HepG2 (cell line): ENCODE data around the gene DUS1L. TPM values are rescaled to one million over a fixed set of nuclear protein-coding genes. Genes with fewer than 3 reads are reported as not detected.
A peak's percentile ranks its signal among the peaks of the same experiment; 100 is the strongest.

Source experiments
- ATAC-seq: fragments of 200-7000 bp; cut with Tn5 transposase; 3 replicates; pipeline ENCODE4 v1.9.1; 2020; ENCODE audit warnings: mild to moderate bottlenecking, moderate library complexity
- BruUV-seq: library from RNA; stranded (reverse); fragments of 400-500 nt; replicated peaks from 2 replicates; lab custom pipeline; 2021; lab: Mats Ljungman, UMichigan
- CTCF ChIA-PET: fragments of 300-600 bp; formaldehyde crosslinking; extraction: SDS; loops from one replicate; lab custom pipeline; 2021; ENCODE audit warnings: low total read pairs, inconsistent platforms, low intra/inter-chr PET ratio; lab: Yijun Ruan, JAX
- POLR2A ChIA-PET: fragments of 350-600 bp; sonication (Branson Sonifier 250); formaldehyde crosslinking; loops from one replicate; lab custom pipeline; 2020; ENCODE audit warnings: antibody characterized with exemption, inconsistent platforms; lab: Yijun Ruan, JAX
- DNase-seq: peaks from one replicate; pipeline ENCODE4 v3.0.0-alpha.2; 2015; ENCODE audit warnings: low spot score
- FAIRE-seq: peaks from 3 replicates; lab custom pipeline; 2011; peaks lifted over from hg19 to GRCh38; lab: Jason Lieb, UNC
- H2AFZ ChIP-seq: one replicate; pipeline ENCODE4 v1.6.1; 2011; ENCODE audit warnings: low read length, inconsistent platforms
- H3K27ac ChIP-seq: fragments of 300-600 bp; 3 replicates; pipeline ENCODE4 v1.8.0; 2011; ENCODE audit warnings: mixed run types, mild to moderate bottlenecking, mixed read lengths, low read length, inconsistent platforms; ENCODE audit not compliant: insufficient read depth; ENCODE audit errors: extremely low read length
- H3K27me3 ChIP-seq, 2 experiments: fragments of 200-600 bp in 1 of 2; 2 replicates in 1 of 2; 3 replicates in 1 of 2; pipeline versions ENCODE4 v1.6.0 to v1.8.0; 2011; ENCODE audit warnings: low read length in 2 of 2, mild to moderate bottlenecking in 2 of 2, moderate library complexity in 2 of 2, inconsistent platforms in 1 of 2; ENCODE audit not compliant: insufficient read depth in 2 of 2, control insufficient read depth in 1 of 2
- H3K36me3 ChIP-seq, 2 experiments: fragments of 200-600 bp in 1 of 2; replicated peaks in 1 of 2; 2 replicates in 1 of 2; 3 replicates in 1 of 2; pipeline versions ENCODE4 v1.5.1 to v1.8.0; 2011; ENCODE audit warnings: low read length in 2 of 2, inconsistent platforms in 1 of 2; ENCODE audit not compliant: insufficient read depth in 2 of 2, control insufficient read depth in 1 of 2
- H3K4me1 ChIP-seq: 2 replicates; pipeline ENCODE4 v1.5.1; 2012; ENCODE audit warnings: low read length, inconsistent platforms; ENCODE audit not compliant: insufficient read depth
- H3K4me2 ChIP-seq: 2 replicates; pipeline ENCODE4 v1.6.0; 2011; ENCODE audit warnings: low read depth, low read length, inconsistent platforms
- H3K4me3 ChIP-seq, 3 experiments: fragments of 200-600 bp in 1 of 3; sonication (generic), shearing (Covaris generic) in 1 of 3; replicated peaks in 1 of 3; 2 replicates each; pipeline ENCODE4 v1.5.1; 2011 to 2016; ENCODE audit warnings: low read length in 3 of 3, inconsistent platforms in 2 of 3, low read depth in 2 of 3, mild to moderate bottlenecking in 2 of 3, control low read depth in 1 of 3, mixed read lengths in 1 of 3; ENCODE audit not compliant: insufficient read depth in 1 of 3
- H3K79me2 ChIP-seq: one replicate; pipeline ENCODE4 v1.6.1; 2011; ENCODE audit warnings: low read length, inconsistent platforms; ENCODE audit not compliant: insufficient read depth
- H3K9ac ChIP-seq: 2 replicates; pipeline ENCODE4 v1.6.0; 2011; ENCODE audit warnings: mild to moderate bottlenecking, low read depth, low read length, inconsistent platforms; ENCODE audit not compliant: insufficient read depth
- H3K9me3 ChIP-seq: 2 replicates; pipeline ENCODE4 v1.5.1; 2012; ENCODE audit warnings: mild to moderate bottlenecking, low read length
- H4K20me1 ChIP-seq: 2 replicates; pipeline ENCODE4 v1.6.0; 2011; ENCODE audit warnings: inconsistent platforms, mild to moderate bottlenecking, low read length, moderate library complexity; ENCODE audit not compliant: insufficient read depth
- ATF6 ChIP-seq: sonication (generic); formaldehyde crosslinking; conservative IDR thresholded peaks from 2 replicates; pipeline ENCODE4 v1.4.0; 2020; ENCODE audit warnings: missing genetic modification reagents
- BCL6 ChIP-seq: IDR thresholded peaks from 2 replicates; pipeline ENCODE4 v1.6.1; 2016; ENCODE audit warnings: missing genetic modification reagents, missing compliant biosample characterization
- HNRNPL ChIP-seq: fragments of 200-400 bp; formaldehyde crosslinking; IDR thresholded peaks from 2 replicates; pipeline ENCODE4 v1.6.1; 2017; ENCODE audit warnings: mild to moderate bottlenecking, low read depth, low read length
- POLR2A ChIP-seq, 2 experiments: IDR thresholded peaks; 2 replicates each; pipeline ENCODE4 v1.6.1; 2011; ENCODE audit warnings: low read depth in 2 of 2, low read length in 2 of 2, mild to moderate bottlenecking in 1 of 2, moderate library complexity in 1 of 2; ENCODE audit not compliant: insufficient read depth in 1 of 2
- SRSF4 ChIP-seq: fragments of 200-400 bp; formaldehyde crosslinking; IDR thresholded peaks from one replicate; pipeline ENCODE4 v1.6.1; 2018; ENCODE audit warnings: mild to moderate bottlenecking, low read depth, low read length, moderate library complexity; ENCODE audit not compliant: poor library complexity, severe bottlenecking
- ZNF30 ChIP-seq: sonication (generic); formaldehyde crosslinking; IDR thresholded peaks from 2 replicates; pipeline ENCODE4 v1.5.0; 2020; ENCODE audit warnings: mild to moderate bottlenecking, missing genetic modification reagents
- ZNF768 ChIP-seq: sonication (generic); formaldehyde crosslinking; IDR thresholded peaks from 2 replicates; pipeline ENCODE4 v1.4.0; 2020; ENCODE audit warnings: missing genetic modification reagents
- WGBS: methylation state at CpG from one replicate; pipeline ENCODE4 v1.1.6; 2017; ENCODE audit warnings: low lambda C conversion rate; 5-methylcytosine and 5-hydroxymethylcytosine counted together
- in situ Hi-C: cut with HindIII; loops from 2 replicates; pipeline ENCODE4 v1.10.0; 2017; ENCODE audit warnings: low pct_unique_long_range_greater_than_20kb; ENCODE audit not compliant: extremely low pct_ligation_motif_present
- intact Hi-C: fragments of 100-400 bp; cut with micrococcal nuclease; formaldehyde crosslinking; loops from one replicate; pipeline ENCODE4 v1.10.0; 2022; ENCODE audit not compliant: unreplicated experiment
- polyA plus RNA-seq, 8 experiments: library from polyadenylated mRNA; depleted of rRNA in 3 of 8; stranded (reverse) in 7 of 8; unstranded in 1 of 8; fragments of >200 nt; fragmentation: Illumina TruSeq in 4 of 8; extraction: Trizol in 4 of 8; gene quantifications; 2 replicates each; pipeline versions ENCODE4 v1.2.1 to v1.2.3, GENCODE V29; 2011 to 2016; ENCODE audit warnings: low read depth in 4 of 8, missing spikeins in 1 of 8, mixed read lengths in 1 of 8; ENCODE audit not compliant: insufficient read depth in 1 of 8
- total RNA-seq, 5 experiments: library from RNA; depleted of rRNA; stranded (reverse); fragments of >200 nt; fragmentation: Illumina TruSeq; extraction: Trizol; gene quantifications; 2 replicates each; pipeline ENCODE4 v1.2.3, GENCODE V29; 2016; ENCODE audit warnings: low read depth in 1 of 5

Gene DUS1L
- total and polyA plus RNA-seq, 2 of the 13 experiments (the other 11 are each of a cell fraction or from before 2014, with no cell fraction given) = 81.0 to 109 TPM

GRCh38 chr17:82081546-82081945, 15.9 kb upstream of the DUS1L start:
- TF ChIP-seq POLR2A (IDR thresholded peaks at IDR 0.05; ENCODE audit: insufficient read depth in 1 of 2, low read depth in 2 of 2, low read length in 2 of 2) = 0 out of 4 replicates have a peak, but pooled peaks have one; percentile 9 to 12
- no peak for TF ChIP-seq ATF6 (CRISPR knock-in tag)
- 0 out of 2 replicates have a peak, but pooled peaks have one; percentile 31 for TF ChIP-seq HNRNPL
- TF ChIP-seq BCL6 (CRISPR knock-in tag) = no peak
- peak; percentile 37 for TF ChIP-seq SRSF4
- no peak for TF ChIP-seq ZNF768 (CRISPR knock-in tag)
- TF ChIP-seq ZNF30 (CRISPR knock-in tag) = 0 out of 2 replicates have a peak, but pooled peaks have one; percentile 51
- H3K36me3 ChIP-seq = peaks cover 67 to 80% of the 10 kb centered on the region in 2 experiments
- peaks cover 53% of the 10 kb centered on the region for H4K20me1 ChIP-seq
- FAIRE-seq (no peak), ATAC-seq (no peak), DNase-seq (no peak)
- H3K9ac ChIP-seq = no peak overlapping the region
- no peak overlapping the region for H2AFZ ChIP-seq
- no peaks in the 10 kb centered on the region for H3K79me2 ChIP-seq
- WGBS = 96% methylated on average over 18 of the region's 20 CpGs
- intact Hi-C loops (no loop called here), in situ Hi-C loops (no loop called here)
- no peaks in the 10 kb centered on the region for H3K9me3 ChIP-seq
- no peak overlapping the region for H3K4me3 ChIP-seq
- no peak overlapping the region for H3K27ac ChIP-seq
- H3K27me3 ChIP-seq = no peaks in the 10 kb centered on the region
- POLR2A ChIA-PET = interaction anchor here (1.2 kb wide), 1 partner anchor 18 kb away, joined by 3 read pairs; no protein-coding TSS in a partner anchor
- BruUV-seq = no TSS peak
- no peak overlapping the region for H3K4me2 ChIP-seq
- CTCF ChIA-PET = no interaction called here
- no peaks in the 10 kb centered on the region for H3K4me1 ChIP-seq
